Vagina (tissue), 2 donors: ENCODE measurements around the gene SLC37A1.

Source experiments
- POLR2A ChIP-seq, 2 donors: fragments of 450-650 bp; IDR thresholded peaks; one replicate each; pipeline ENCODE4 v1.6.1; 2017; ENCODE audit warnings: antibody characterized with exemption in 2 of 2, mild to moderate bottlenecking in 2 of 2, moderate library complexity in 2 of 2
- POLR2AphosphoS5 ChIP-seq, 2 donors: sonication (generic); formaldehyde crosslinking; IDR thresholded peaks; one replicate each; pipeline ENCODE4 v1.9.0; 2017; ENCODE audit warnings: antibody characterized with exemption in 2 of 2, mild to moderate bottlenecking in 2 of 2, low read depth in 1 of 2; ENCODE audit not compliant: insufficient read depth in 1 of 2
- TF ChIP-seq, protein P1 (sequence below), 3 experiments: fragments of 450-650 bp in 2 of 3; fragments of 200-600 bp in 1 of 3; sonication (generic) in 1 of 3; IDR thresholded peaks; one replicate each; pipeline ENCODE4 v1.5.1; 2017 to 2019; ENCODE audit warnings: antibody characterized with exemption in 3 of 3, mild to moderate bottlenecking in 2 of 3, moderate library complexity in 2 of 3

DNA sequence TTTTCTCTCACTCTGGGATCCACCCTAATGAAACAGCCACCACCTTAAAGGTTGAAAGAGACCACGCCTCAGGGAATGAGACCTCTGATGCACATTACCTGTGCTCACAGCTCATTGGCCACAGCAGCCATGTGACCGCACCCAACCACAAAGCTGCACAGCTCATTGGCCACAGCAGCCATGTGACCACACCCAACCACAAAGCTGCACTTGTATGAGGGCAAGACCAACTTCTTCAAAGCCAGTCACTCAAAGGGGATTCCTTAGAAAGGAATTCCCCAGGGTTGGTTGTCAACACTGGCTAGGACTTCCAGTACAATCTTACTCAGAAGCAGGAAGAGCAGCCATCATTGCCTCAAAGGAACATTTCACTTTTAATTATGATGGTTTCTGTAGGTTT, 96.2 kb downstream of the SLC37A1 start:
- TF ChIP-seq POLR2A (IDR thresholded peaks at IDR 0.05) (no peak), POLR2AphosphoS5 (IDR thresholded peaks at IDR 0.05; ENCODE audit: insufficient read depth in 1 of 2, low read depth in 1 of 2) (no peak)
- TF ChIP-seq, protein P1, sequence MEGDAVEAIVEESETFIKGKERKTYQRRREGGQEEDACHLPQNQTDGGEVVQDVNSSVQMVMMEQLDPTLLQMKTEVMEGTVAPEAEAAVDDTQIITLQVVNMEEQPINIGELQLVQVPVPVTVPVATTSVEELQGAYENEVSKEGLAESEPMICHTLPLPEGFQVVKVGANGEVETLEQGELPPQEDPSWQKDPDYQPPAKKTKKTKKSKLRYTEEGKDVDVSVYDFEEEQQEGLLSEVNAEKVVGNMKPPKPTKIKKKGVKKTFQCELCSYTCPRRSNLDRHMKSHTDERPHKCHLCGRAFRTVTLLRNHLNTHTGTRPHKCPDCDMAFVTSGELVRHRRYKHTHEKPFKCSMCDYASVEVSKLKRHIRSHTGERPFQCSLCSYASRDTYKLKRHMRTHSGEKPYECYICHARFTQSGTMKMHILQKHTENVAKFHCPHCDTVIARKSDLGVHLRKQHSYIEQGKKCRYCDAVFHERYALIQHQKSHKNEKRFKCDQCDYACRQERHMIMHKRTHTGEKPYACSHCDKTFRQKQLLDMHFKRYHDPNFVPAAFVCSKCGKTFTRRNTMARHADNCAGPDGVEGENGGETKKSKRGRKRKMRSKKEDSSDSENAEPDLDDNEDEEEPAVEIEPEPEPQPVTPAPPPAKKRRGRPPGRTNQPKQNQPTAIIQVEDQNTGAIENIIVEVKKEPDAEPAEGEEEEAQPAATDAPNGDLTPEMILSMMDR (IDR thresholded peaks at IDR 0.05), result no peak
